CD8-positive, alpha-beta memory T cell (primary cell): ENCODE data around the gene GSK3A. TPM values are rescaled to one million over a fixed set of nuclear protein-coding genes. Genes with fewer than 3 reads are reported as not detected.

ENCODE experiments used
- CTCF ChIA-PET: fragments of 350-600 bp; sonication (Branson Sonifier 250); formaldehyde crosslinking; loops from one replicate; lab custom pipeline; 2021; ENCODE audit warnings: antibody characterized with exemption; lab: Charles Lee
- POLR2A ChIA-PET: fragments of 350-600 bp; sonication (Branson Sonifier 250); formaldehyde crosslinking; loops from one replicate; lab custom pipeline; 2021; ENCODE audit warnings: antibody characterized with exemption; lab: Charles Lee
- DNase-seq, 5 donors: peaks; one replicate each; pipeline versions ENCODE4 v3.0.0 to v3.0.0-alpha.2; 2020 to 2022; ENCODE audit warnings: mixed read lengths in 1 of 5
- H3K27ac ChIP-seq: one replicate; pipeline ENCODE4 v1.7.0; 2013; ENCODE audit warnings: low read depth, mild to moderate bottlenecking, low read length, moderate library complexity
- H3K27me3 ChIP-seq: 2 replicates; pipeline ENCODE4 v1.7.0; 2013; ENCODE audit warnings: low read length, mild to moderate bottlenecking; ENCODE audit not compliant: insufficient read depth, poor library complexity, severe bottlenecking
- H3K36me3 ChIP-seq: 2 replicates; pipeline ENCODE4 v1.7.0; 2013; ENCODE audit warnings: mild to moderate bottlenecking, low read length, moderate library complexity; ENCODE audit not compliant: insufficient read depth
- H3K4me1 ChIP-seq: 2 replicates; pipeline ENCODE4 v1.7.0; 2013; ENCODE audit warnings: mild to moderate bottlenecking, low read length, moderate library complexity; ENCODE audit not compliant: insufficient read depth
- H3K4me3 ChIP-seq: 2 replicates; pipeline ENCODE4 v1.7.0; 2013; ENCODE audit warnings: mild to moderate bottlenecking, low read length
- H3K9me3 ChIP-seq: 2 replicates; pipeline ENCODE4 v1.7.0; 2013; ENCODE audit warnings: mild to moderate bottlenecking, low read length
- H3K27ac Mint-ChIP-seq, 8 donors: one replicate each; pipeline ENCODE4 v1.8.0; 2020 to 2021; ENCODE audit warnings: mixed read lengths in 8 of 8, mild to moderate bottlenecking in 6 of 8, inconsistent platforms in 3 of 8, moderate library complexity in 3 of 8
- H3K27me3 Mint-ChIP-seq, 2 donors: one replicate each; pipeline ENCODE4 v1.8.0; 2020 to 2021; ENCODE audit warnings: mixed read lengths in 2 of 2, mild to moderate bottlenecking in 1 of 2, moderate library complexity in 1 of 2
- H3K36me3 Mint-ChIP-seq, 3 donors: one replicate each; pipeline ENCODE4 v1.8.0; 2020 to 2021; ENCODE audit warnings: mixed read lengths in 3 of 3, inconsistent platforms in 1 of 3, mild to moderate bottlenecking in 1 of 3
- H3K4me1 Mint-ChIP-seq, 3 donors: one replicate each; pipeline ENCODE4 v1.8.0; 2020 to 2021; ENCODE audit warnings: mixed read lengths in 3 of 3, inconsistent platforms in 1 of 3, mild to moderate bottlenecking in 1 of 3
- H3K4me3 Mint-ChIP-seq, 7 donors: one replicate each; pipeline ENCODE4 v1.8.0; 2020 to 2021; ENCODE audit warnings: mixed read lengths in 7 of 7, mild to moderate bottlenecking in 6 of 7, moderate library complexity in 4 of 7, inconsistent platforms in 2 of 7
- H3K9me3 Mint-ChIP-seq, 5 donors: one replicate each; pipeline ENCODE4 v1.8.0; 2020 to 2022; ENCODE audit warnings: mixed read lengths in 5 of 5, mild to moderate bottlenecking in 3 of 5, moderate library complexity in 2 of 5, inconsistent platforms in 1 of 5
- polyA plus RNA-seq: library from polyadenylated mRNA; unstranded; fragments of 300-500 nt; fragmentation: Illumina TruSeq; gene quantifications from one replicate; pipeline ENCODE4 v1.2.3, GENCODE V29; 2021
- total RNA-seq, 2 experiments: library from RNA; stranded (reverse); gene quantifications; one replicate each; pipeline ENCODE4 v1.2.3, GENCODE V29; 2021

Gene GSK3A
- total and polyA plus RNA-seq, 3 experiments from 2014 or later: 23.8 to 53.5 (median 52.9) TPM

GRCh38 chr19:42185277-42185676, 57.1 kb downstream of the GSK3A start:
- Histone ChIP-seq H3K9me3 (no peaks in the 10 kb centered on the region), H3K4me3 (no peak overlapping the region), H3K4me1 (peaks cover 21% of the 10 kb centered on the region), H3K27me3 (peaks cover under 1% of the 10 kb centered on the region), H3K36me3 (no peaks in the 10 kb centered on the region), H3K27ac (no peak overlapping the region)
- peaks cover 0 to 6% of the 10 kb centered on the region in 2 donors for H3K27me3 Mint-ChIP-seq
- peak in 1 of 5 donors; percentile 34 for DNase-seq
- H3K9me3 Mint-ChIP-seq: no peaks in the 10 kb centered on the region
- H3K4me1 Mint-ChIP-seq: peaks cover 56 to 64% (median 57%) of the 10 kb centered on the region in 3 donors
- no peaks in the 10 kb centered on the region for H3K36me3 Mint-ChIP-seq
- peak overlapping the region; percentile 0 to 62 (median 42) for H3K4me3 Mint-ChIP-seq
- ChIA-PET POLR2A (interaction anchor here (0.6 to 1.8 kb wide), 2 partner anchors 14 to 89 kb away, joined by 5 to 7 read pairs; no protein-coding TSS in a partner anchor), CTCF (interaction anchor here (0.7 to 2.2 kb wide), 15 partner anchors 9 to 126 kb away, joined by 3 to 10 read pairs (median 4); partner anchors contain the start of gene DEDD2)
- H3K27ac Mint-ChIP-seq: peak overlapping the region; percentile 6 to 89 (median 61)

GRCh38 chr19:42184401-42184861, 58.0 kb downstream of the GSK3A start:
- H3K4me3 Mint-ChIP-seq: peak overlapping the region in 6 of 7 donors; percentile 15 to 77 (median 50)
- Histone ChIP-seq H3K36me3 (no peaks in the 10 kb centered on the region), H3K4me1 (peaks cover 21% of the 10 kb centered on the region), H3K27me3 (peaks cover 7% of the 10 kb centered on the region), H3K9me3 (no peaks in the 10 kb centered on the region), H3K4me3 (no peak overlapping the region), H3K27ac (no peak overlapping the region)
- DNase-seq: peak; percentile 45 to 84 (median 60)
- H3K4me1 Mint-ChIP-seq: peaks cover 49 to 60% (median 50%) of the 10 kb centered on the region in 3 donors
- ChIA-PET CTCF (interaction anchor here (0.7 to 2.8 kb wide), 16 partner anchors 8 to 127 kb away, joined by 3 to 19 read pairs (median 4); partner anchors contain the start of genes DEDD2 and POU2F2), POLR2A (interaction anchor here (1.8 kb wide), 1 partner anchor 15 kb away, joined by 7 read pairs; no protein-coding TSS in a partner anchor)
- no peaks in the 10 kb centered on the region for H3K36me3 Mint-ChIP-seq
- H3K27me3 Mint-ChIP-seq: peaks cover 0 to 8% of the 10 kb centered on the region in 2 donors
- H3K9me3 Mint-ChIP-seq: no peaks in the 10 kb centered on the region
- H3K27ac Mint-ChIP-seq: peak overlapping the region in 7 of 8 donors; percentile 13 to 94 (median 68)

Other genes with a start within 250 kb of the GSK3A start
- gene ATP1A3, start 248.4 kb downstream of the GSK3A start, total RNA-seq: 1 to 10 TPM; 1.9 to 4.1 TPM
- 8.2 TPM for gene ATP1A3, start 248.4 kb downstream of the GSK3A start, polyA plus RNA-seq
- under 1 TPM; 0.31 to 0.39 TPM for gene GRIK5, start 172.4 kb downstream of the GSK3A start, total RNA-seq
- not detected for gene GRIK5, start 172.4 kb downstream of the GSK3A start, polyA plus RNA-seq
- 10 to 100 TPM; 18.8 to 21.9 TPM for gene ZNF574, start 166.4 kb downstream of the GSK3A start, total RNA-seq
- 24.9 TPM for gene ZNF574, start 166.4 kb downstream of the GSK3A start, polyA plus RNA-seq
- 10 to 100 TPM; 46.7 to 47.9 TPM for gene POU2F2, start 110.2 kb downstream of the GSK3A start, total RNA-seq
- gene POU2F2, start 110.2 kb downstream of the GSK3A start, polyA plus RNA-seq: 8.5 TPM
- gene DEDD2, start 24.9 kb downstream of the GSK3A start, total RNA-seq: 10 to 100 TPM; 30.0 to 32.7 TPM
- 163 TPM for gene DEDD2, start 24.9 kb downstream of the GSK3A start, polyA plus RNA-seq
- 10 to 100 TPM; 18.4 to 20.5 TPM for gene ZNF526, start 22.3 kb downstream of the GSK3A start, total RNA-seq
- gene ZNF526, start 22.3 kb downstream of the GSK3A start, polyA plus RNA-seq: 9.0 TPM
- 10 to 100 TPM; 58.7 to 64.7 TPM for gene ERF, start 12.5 kb upstream of the GSK3A start, total RNA-seq
- 5.1 TPM for gene ERF, start 12.5 kb upstream of the GSK3A start, polyA plus RNA-seq
- gene CIC, start 26.6 kb upstream of the GSK3A start, total RNA-seq: 10 to 100 TPM; 53.9 to 60.4 TPM
- 2.7 TPM for gene CIC, start 26.6 kb upstream of the GSK3A start, polyA plus RNA-seq
- gene PRR19, start 59.5 kb upstream of the GSK3A start, total RNA-seq: 1 to 10 TPM in 1 of 2 experiments, under 1 TPM in 1; 0.73 to 1.0 TPM
- 0.64 TPM for gene PRR19, start 59.5 kb upstream of the GSK3A start, polyA plus RNA-seq
- 10 to 100 TPM; 48.1 to 48.9 TPM for gene PAFAH1B3, start 60.0 kb upstream of the GSK3A start, total RNA-seq
- gene PAFAH1B3, start 60.0 kb upstream of the GSK3A start, polyA plus RNA-seq: 36.9 TPM
- under 1 TPM in 1 of 2 experiments, not detected in 1; 0.15 TPM for gene TMEM145, start 70.7 kb upstream of the GSK3A start, total RNA-seq
- not detected for gene TMEM145, start 70.7 kb upstream of the GSK3A start, polyA plus RNA-seq
- gene MEGF8, start 83.0 kb upstream of the GSK3A start, total RNA-seq: 10 to 100 TPM; 10.2 to 10.6 TPM
- 0.41 TPM for gene MEGF8, start 83.0 kb upstream of the GSK3A start, polyA plus RNA-seq
- gene CNFN, start 147.7 kb upstream of the GSK3A start, total RNA-seq: not detected
- not detected for gene CNFN, start 147.7 kb upstream of the GSK3A start, polyA plus RNA-seq
- gene LIPE, start 184.8 kb upstream of the GSK3A start, total RNA-seq: 10 to 100 TPM; 22.2 to 22.7 TPM
- gene LIPE, start 184.8 kb upstream of the GSK3A start, polyA plus RNA-seq: 5.0 TPM
- not detected for gene CXCL17, start 200.3 kb upstream of the GSK3A start, total RNA-seq
- gene CXCL17, start 200.3 kb upstream of the GSK3A start, polyA plus RNA-seq: not detected